A549 treated with Mapracorat at 1 μM for 4 hours (cell line): ENCODE data around the gene PDLIM7. TPM values are rescaled to one million over a fixed set of nuclear protein-coding genes. Genes with fewer than 3 reads are reported as not detected.

Experiments used
- total RNA-seq: library from RNA; stranded (reverse); fragments of 200-300 nt; extraction: Qiagen RNA extraction; gene quantifications from 5 replicates; pipeline ENCODE4 v1.2.3, GENCODE V29; 2022

PDLIM7 gene, protein sequence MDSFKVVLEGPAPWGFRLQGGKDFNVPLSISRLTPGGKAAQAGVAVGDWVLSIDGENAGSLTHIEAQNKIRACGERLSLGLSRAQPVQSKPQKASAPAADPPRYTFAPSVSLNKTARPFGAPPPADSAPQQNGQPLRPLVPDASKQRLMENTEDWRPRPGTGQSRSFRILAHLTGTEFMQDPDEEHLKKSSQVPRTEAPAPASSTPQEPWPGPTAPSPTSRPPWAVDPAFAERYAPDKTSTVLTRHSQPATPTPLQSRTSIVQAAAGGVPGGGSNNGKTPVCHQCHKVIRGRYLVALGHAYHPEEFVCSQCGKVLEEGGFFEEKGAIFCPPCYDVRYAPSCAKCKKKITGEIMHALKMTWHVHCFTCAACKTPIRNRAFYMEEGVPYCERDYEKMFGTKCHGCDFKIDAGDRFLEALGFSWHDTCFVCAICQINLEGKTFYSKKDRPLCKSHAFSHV
- 76.0 to 92.7 TPM (median 83.9 TPM) in 5 replicates for total RNA-seq

DNA sequence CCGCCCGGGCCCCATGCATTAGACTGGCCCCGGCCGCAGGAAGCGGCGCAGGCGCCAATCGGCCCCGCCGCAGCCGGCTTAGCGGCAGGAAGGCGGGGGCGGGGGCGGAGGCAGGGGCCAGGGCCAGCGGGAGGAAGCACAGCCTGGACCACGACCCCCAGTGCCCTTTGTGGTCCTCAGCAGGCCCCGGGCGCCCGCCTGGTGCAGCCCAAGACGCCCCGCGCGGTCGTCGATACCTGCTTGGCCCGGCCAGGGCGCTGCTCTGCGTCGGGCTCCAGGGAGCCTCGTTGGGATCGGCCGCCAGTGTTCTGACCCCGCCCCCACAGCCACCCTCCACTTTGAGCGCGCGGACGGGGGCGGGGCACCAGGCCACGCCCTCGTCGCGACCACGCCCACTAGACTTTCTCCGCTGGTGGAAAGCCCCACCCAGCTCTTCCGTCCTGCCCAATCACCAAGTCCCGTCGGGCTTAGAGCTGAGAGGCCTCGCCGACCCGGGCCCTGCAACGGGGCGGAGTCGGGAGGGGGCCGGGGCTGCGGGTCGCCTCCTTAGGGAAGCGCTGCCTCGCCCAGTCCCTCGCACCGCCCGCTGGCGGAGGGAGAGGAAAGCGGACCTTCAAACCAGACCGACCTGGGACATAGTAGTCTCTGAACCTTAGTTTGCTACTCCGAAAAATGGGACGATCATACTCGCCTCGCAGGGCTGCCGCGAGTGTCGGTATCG, at the start of gene PDLIM7:
TSS of gene PDLIM7 (minus strand) at position 313 of the 721 bp plus-strand sequence. CDS start 1,092 bp downstream, outside the sequence.

DNA sequence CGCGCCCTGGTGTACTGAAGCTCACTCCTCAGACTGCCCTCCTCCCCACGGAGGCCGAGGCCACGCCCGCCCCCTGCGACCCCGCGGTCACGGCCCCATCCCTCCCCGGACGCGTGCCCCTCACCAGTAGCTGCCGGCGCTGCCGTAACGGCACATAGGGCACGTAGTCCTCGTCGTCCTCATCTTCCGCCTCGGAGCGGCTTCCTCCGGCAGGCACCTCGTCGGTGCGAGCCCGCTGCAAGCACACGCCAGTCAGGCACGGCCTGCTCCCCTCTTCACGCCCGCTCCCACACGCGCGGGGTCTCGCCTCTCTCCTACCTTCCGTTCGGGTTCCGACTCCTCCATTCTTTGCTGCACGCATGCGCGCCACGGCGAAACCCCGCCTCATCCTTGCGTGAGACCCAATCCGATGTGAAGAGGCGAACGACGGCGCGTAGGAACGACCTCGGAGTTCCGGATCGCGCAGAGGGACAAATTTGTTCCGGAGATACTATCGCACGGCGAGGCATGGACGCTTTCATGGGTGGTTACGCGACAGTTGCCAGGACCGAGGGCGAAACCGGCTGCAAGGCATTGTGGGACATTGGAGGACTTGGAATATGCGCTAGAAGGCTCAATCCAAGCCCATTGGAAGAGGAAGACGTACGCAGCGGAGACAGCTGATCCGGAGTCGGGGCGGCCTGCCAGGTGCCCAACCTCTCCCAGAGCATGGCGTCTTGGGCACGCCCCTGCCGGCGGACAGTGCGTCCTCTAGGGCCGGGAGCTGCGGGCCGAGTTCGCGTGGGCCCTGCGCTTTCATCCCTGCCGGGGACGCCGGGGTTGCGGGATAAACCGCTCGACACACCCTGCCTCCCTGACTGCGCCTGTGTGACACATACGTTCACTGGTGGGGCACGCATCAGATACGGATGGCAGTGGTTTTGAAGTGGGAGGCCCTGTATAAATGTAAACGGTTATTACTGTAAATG, 19.5 kb upstream of the PDLIM7 start, which contains the start of gene DDX41:
TSS of gene DDX41 (minus strand) at position 361 of the 968 bp plus-strand sequence. CDS start at position 345, 16 bp downstream.

DNA sequence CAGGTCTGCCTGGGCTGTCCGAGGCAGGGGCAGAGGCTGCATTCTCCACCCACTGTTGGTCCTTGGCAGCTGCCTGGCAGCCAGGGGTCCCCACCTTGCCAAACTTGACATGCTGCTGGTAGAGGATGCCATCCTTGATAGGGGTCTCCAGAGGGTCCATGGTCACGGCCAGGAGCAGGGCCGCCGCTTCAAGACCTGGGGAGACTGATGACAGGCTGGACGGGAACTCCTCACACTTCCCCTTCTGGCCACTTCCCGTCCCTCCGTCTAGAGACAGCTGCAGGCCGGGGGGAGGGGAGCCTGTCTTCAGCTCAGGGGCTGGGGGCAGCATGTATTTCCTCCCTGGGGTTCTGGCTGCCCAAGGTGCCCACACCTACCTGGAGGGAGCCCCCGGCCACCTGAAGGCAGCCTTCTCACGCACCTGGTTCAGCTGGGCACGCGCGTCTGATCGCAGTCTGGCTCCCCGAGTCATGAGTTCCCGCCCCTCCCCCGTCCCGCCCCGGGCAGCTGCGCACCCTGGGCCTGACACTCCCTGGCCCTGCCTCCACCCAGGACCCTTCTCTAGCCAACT, 12.1 kb upstream of the PDLIM7 start, which contains the start of gene DOK3:
TSS of gene DOK3 (minus strand) at position 446 of the 571 bp plus-strand sequence. CDS start at position 160, 286 bp downstream.

DNA sequence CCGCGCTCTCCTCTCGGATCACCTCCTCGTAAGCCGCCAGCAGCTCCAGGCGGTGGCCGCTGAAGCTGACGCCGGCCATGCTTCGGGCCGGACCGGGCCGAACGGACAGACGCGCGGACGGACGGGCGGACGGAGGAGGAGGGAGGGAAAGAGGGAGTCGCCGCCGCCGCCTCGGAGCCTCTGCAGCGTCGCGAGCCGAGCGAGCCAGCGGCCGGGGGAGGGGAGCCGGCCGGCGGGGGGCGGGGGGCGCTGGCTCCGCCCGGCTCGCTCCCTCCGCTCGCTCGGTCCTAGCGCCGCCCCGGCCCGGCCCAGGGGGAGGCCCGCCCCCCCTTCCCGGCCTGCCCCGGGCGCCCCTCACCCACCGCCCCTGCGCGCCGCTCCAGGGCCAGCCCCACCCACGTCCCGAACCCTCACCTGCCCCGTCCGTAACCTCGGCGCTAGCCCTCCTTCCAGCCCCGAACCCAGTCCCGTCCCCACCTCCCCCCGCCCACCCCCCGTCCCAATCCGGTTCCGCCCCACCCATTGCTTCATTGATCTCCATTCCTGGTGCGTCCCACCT, 23.9 kb downstream of the PDLIM7 start, which contains the start of gene DBN1:
TSS of gene DBN1 (minus strand) at position 192 of the 559 bp plus-strand sequence. CDS start at position 79, 113 bp downstream.

DNA sequence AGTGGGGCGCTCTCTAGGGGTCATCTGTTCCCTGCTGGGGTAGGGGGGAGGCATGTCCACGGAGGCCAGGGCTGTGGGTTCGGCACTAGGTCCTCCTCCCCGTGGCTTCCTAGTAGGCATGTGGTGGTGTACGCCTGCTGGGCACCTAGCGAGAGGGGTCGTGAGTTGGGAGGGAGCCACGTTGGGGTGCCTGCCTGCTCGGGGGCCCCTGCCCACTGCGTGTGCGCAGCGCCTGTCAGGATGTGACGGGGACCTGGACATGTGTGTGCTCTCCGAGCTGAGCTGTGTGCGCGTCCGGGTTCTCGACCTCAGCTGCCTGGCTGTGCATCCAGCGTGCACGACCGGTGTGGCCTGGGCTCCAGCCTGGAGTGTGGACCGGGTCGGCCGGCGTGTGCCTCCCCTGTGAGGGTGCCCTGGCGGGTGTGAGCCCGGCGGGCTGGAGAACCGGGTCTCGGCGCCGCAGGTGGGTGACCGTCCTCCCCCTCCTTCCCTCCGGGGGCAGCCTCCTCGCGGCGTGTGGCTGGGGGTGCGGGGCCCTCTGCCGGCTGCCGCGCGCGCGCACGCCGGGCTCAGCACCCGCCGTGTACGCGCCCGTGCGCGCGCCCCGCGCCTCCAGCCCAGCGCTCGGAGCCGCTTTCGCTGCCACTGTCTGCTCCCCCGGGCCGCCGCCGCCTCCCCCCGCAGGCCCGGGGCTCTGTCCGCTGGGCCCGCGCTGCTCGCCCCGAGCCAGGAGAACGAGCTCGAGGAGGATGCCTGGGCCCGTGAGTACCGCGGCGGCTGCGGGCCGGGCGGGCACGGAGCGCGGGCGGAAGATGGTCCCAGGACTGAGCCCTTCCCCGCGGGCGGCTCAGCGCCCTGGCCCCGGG, 51.0 kb downstream of the PDLIM7 start, which contains the start of gene PRR7:
TSS of gene PRR7 (plus strand) at position 615 of the 866 bp plus-strand sequence. CDS start 8,254 bp downstream, outside the sequence.

Other genes starting within 250 kb of the PDLIM7 start
- gene RAB24, start 193.9 kb downstream of the PDLIM7 start, total RNA-seq, result 20.1 to 26.7 TPM (median 24.3 TPM) in 5 replicates
- gene PRELID1, start 193.8 kb downstream of the PDLIM7 start, total RNA-seq, result 283 to 398 TPM (median 374 TPM) in 5 replicates
- gene MXD3, start 185.7 kb downstream of the PDLIM7 start, total RNA-seq, result 14.2 to 23.9 TPM (median 16.8 TPM) in 5 replicates
- 179 to 207 TPM (median 194 TPM) in 5 replicates for gene LMAN2, start 145.9 kb downstream of the PDLIM7 start, total RNA-seq
- gene RGS14, start 139.7 kb downstream of the PDLIM7 start, total RNA-seq, result 3.6 to 6.4 TPM (median 4.8 TPM) in 5 replicates
- not detected in 5 replicates for gene SLC34A1, start 113.2 kb downstream of the PDLIM7 start, total RNA-seq
- gene PFN3, start 96.9 kb downstream of the PDLIM7 start, total RNA-seq, result not detected in 5 replicates
- 14.4 to 25.7 TPM (median 24.1 TPM) in 5 replicates for gene F12, start 88.0 kb downstream of the PDLIM7 start, total RNA-seq
- 20.0 to 30.1 TPM (median 25.9 TPM) in 5 replicates for gene GRK6, start 70.9 kb downstream of the PDLIM7 start, total RNA-seq
- 14.7 to 37.7 TPM (median 32.5 TPM) in 5 replicates for gene PRR7, start 50.8 kb downstream of the PDLIM7 start, total RNA-seq
- 55.1 to 73.3 TPM (median 68.6 TPM) in 5 replicates for gene DBN1, start 24.0 kb downstream of the PDLIM7 start, total RNA-seq
- gene DOK3, start 12.2 kb upstream of the PDLIM7 start, total RNA-seq, result 2.8 to 6.3 TPM (median 4.0 TPM) in 5 replicates
- gene DDX41, start 19.4 kb upstream of the PDLIM7 start, total RNA-seq, result 105 to 149 TPM (median 139 TPM) in 5 replicates
- gene FAM193B, start 57.0 kb upstream of the PDLIM7 start, total RNA-seq, result 25.2 to 32.8 TPM (median 29.0 TPM) in 5 replicates
- 270 to 298 TPM (median 275 TPM) in 5 replicates for gene TMED9, start 94.6 kb upstream of the PDLIM7 start, total RNA-seq
- 20.2 to 29.4 TPM (median 27.6 TPM) in 5 replicates for gene B4GALT7, start 102.5 kb upstream of the PDLIM7 start, total RNA-seq